PFSK-1 (cell line): Measurements from ENCODE around the gene KCNQ1.

Experiments used
- FOXP2 ChIP-seq: optimal IDR thresholded peaks from 2 replicates; pipeline ENCODE3; 2011; ENCODE audit warnings: borderline replicate concordance, control low read depth, inconsistent platforms; ENCODE audit not compliant: insufficient read depth; ENCODE audit errors: extremely low read length, extremely low read depth
- POLR2AphosphoS5 ChIP-seq: IDR thresholded peaks from 2 replicates; pipeline ENCODE4 v1.6.1; 2012; ENCODE audit warnings: low read depth, mild to moderate bottlenecking, control low read depth, low read length, moderate library complexity
- REST ChIP-seq, 2 experiments: IDR thresholded peaks; 2 replicates each; pipeline versions ENCODE4 v1.6.1 to v1.8.0; 2011 to 2012; ENCODE audit warnings: low read depth in 2 of 2, low read length in 2 of 2, control low read depth in 1 of 2, inconsistent platforms in 1 of 2, mild to moderate bottlenecking in 1 of 2, moderate library complexity in 1 of 2; ENCODE audit not compliant: insufficient read depth in 1 of 2
- SIN3A ChIP-seq: IDR thresholded peaks from 2 replicates; pipeline ENCODE4 v1.6.1; 2012; ENCODE audit warnings: mild to moderate bottlenecking, low read length, moderate library complexity, borderline replicate concordance; ENCODE audit not compliant: insufficient read depth
- TAF1 ChIP-seq: IDR thresholded peaks from 2 replicates; pipeline ENCODE4 v1.6.1; 2012; ENCODE audit warnings: low read length, control low read depth, borderline replicate concordance; ENCODE audit not compliant: insufficient read depth

KCNQ1 gene

GRCh38 chr11:2652333-2653197 is 207.8 kb downstream of the KCNQ1 start:
- TF ChIP-seq FOXP2 (no peak), POLR2AphosphoS5 (no peak), REST (IDR thresholded peaks at IDR 0.05; ENCODE audit: insufficient read depth in 1 of 2, low read depth in 2 of 2, low read length in 2 of 2) (no peak), SIN3A (no peak), TAF1 (no peak)

- no peak for TF ChIP-seq FOXP2
- no peak for TF ChIP-seq TAF1
- no peak for TF ChIP-seq SIN3A
- no peak for TF ChIP-seq REST (IDR thresholded peaks at IDR 0.05; ENCODE audit: insufficient read depth in 1 of 2, low read depth in 2 of 2, low read length in 2 of 2)
- no peak for TF ChIP-seq POLR2AphosphoS5
Observed at GRCh38 chr11:2653198-2653551, 208.4 kb downstream of the KCNQ1 start.

GRCh38 chr11:2653930-2654739 is 209.3 kb downstream of the KCNQ1 start:
- no peak for TF ChIP-seq TAF1
- no peak for TF ChIP-seq REST (IDR thresholded peaks at IDR 0.05; ENCODE audit: insufficient read depth in 1 of 2, low read depth in 2 of 2, low read length in 2 of 2)
- TF ChIP-seq FOXP2 = no peak
- no peak for TF ChIP-seq POLR2AphosphoS5
- TF ChIP-seq SIN3A = no peak

- TF ChIP-seq REST (IDR thresholded peaks at IDR 0.05; ENCODE audit: insufficient read depth in 1 of 2, low read depth in 2 of 2, low read length in 2 of 2) (no peak), SIN3A (no peak), POLR2AphosphoS5 (no peak), FOXP2 (no peak), TAF1 (no peak)
Observed at GRCh38 chr11:2655016-2655719, 210.4 kb downstream of the KCNQ1 start.
